ENCODE results near the gene ATAD5.

The ATAD5 gene

DNA sequence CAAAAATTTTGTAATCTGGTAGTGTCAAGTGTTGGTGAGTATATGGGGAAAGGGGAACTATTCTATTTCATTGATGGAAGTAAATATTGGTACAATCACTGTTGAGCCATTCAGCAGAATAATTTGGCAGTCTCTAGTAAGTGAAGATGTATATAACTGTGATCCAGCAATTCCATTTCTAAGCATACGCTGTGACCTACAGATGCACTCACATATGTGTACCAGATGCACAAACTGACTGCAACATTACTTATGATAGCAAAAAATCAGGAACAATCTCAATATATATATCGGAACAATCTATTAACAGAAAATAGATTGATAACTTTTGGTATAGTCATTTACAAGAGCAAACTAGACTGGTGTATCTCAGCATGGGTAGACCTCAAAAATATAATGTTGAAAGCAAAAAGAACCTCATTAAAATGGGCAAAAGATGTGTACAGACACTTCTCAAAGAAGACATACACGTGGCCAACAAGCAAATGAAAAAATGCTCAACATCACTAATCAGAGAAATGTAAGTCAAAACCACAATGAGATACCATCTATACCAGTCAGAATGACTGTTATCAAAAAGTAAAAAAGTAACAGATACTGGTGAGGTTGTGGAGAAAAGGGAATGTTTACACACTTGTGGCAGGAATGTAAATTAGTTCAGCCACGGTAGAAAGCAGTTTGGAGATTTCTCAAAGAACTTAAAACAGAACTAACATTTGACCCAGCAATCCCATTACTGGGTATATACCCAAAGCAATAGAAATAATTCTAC, 110.7 kb downstream of the ATAD5 start:
- Mint-ChIP-seq H3K4me1 (peaks cover 11% of the 10 kb centered on the region), H3K27me3 (no peaks in the 10 kb centered on the region), H3K27ac (no peak overlapping the region), H3K4me3 (no peak overlapping the region), H3K9me3 (peaks cover 0 to 6% of the 10 kb centered on the region in 2 donors)
- DNase-seq (no peak), ATAC-seq (no peak)

Data from stimulated activated naive CD8-positive, alpha-beta T cell treated with anti-CD3 and anti-CD28 coated beads, Interleukin-15, amount 100 ng/mL, for 72 hours (primary cell).